Neural cell (in vitro differentiated cells): ENCODE data around the gene C14orf180. TPM values are rescaled to one million over a fixed set of nuclear protein-coding genes. Genes with fewer than 3 reads are reported as not detected.

Experiments
- H2AFZ ChIP-seq: fragments of 200-600, 300-800 bp; sonication (generic), shearing (Covaris generic); 2 replicates; pipeline ENCODE4 v1.6.0; 2014; ENCODE audit warnings: low read depth, mild to moderate bottlenecking, antibody characterized with exemption, low read length, moderate library complexity
- H3F3A ChIP-seq: fragments of 200-600 bp; shearing (Covaris generic); 2 replicates; pipeline ENCODE4 v1.6.1; 2016; ENCODE audit warnings: mild to moderate bottlenecking, moderate library complexity, mixed read lengths, antibody characterized with exemption, low read length; ENCODE audit not compliant: insufficient read depth, poor library complexity, severe bottlenecking
- H3K27ac ChIP-seq: fragments of 200-600, 300-800 bp; sonication (generic), shearing (Covaris generic); 2 replicates; pipeline ENCODE4 v1.5.1; 2014; ENCODE audit warnings: mild to moderate bottlenecking, low read length, moderate library complexity
- H3K27me3 ChIP-seq: fragments of 300-800, 200-600 bp; sonication (generic), shearing (Covaris generic); 2 replicates; pipeline ENCODE4 v1.6.0; 2014; ENCODE audit warnings: mild to moderate bottlenecking, low read depth, low read length, moderate library complexity; ENCODE audit not compliant: insufficient read depth
- H3K36me3 ChIP-seq: fragments of 300-800, 200-600 bp; sonication (generic), shearing (Covaris generic); 2 replicates; pipeline ENCODE4 v1.5.1; 2014; ENCODE audit warnings: mild to moderate bottlenecking, antibody characterized with exemption, low read length, moderate library complexity; ENCODE audit not compliant: insufficient read depth
- H3K4me2 ChIP-seq: fragments of 300-800, 200-600 bp; sonication (generic), shearing (Covaris generic); 2 replicates; pipeline ENCODE4 v1.6.0; 2014; ENCODE audit warnings: mild to moderate bottlenecking, low read length
- H3K4me3 ChIP-seq: fragments of 300-800, 200-600 bp; sonication (generic), shearing (Covaris generic); 2 replicates; pipeline ENCODE4 v1.5.1; 2014; ENCODE audit warnings: mild to moderate bottlenecking, low read length, moderate library complexity
- H3K79me2 ChIP-seq: fragments of 200-600 bp; shearing (Covaris generic); replicated peaks from 2 replicates; pipeline ENCODE4 v1.6.0; 2014; ENCODE audit warnings: mild to moderate bottlenecking, low read length, moderate library complexity; ENCODE audit not compliant: insufficient read depth
- H3K9ac ChIP-seq: fragments of 300-800, 200-600 bp; sonication (generic), shearing (Covaris generic); 2 replicates; pipeline ENCODE4 v1.6.1; 2016; ENCODE audit warnings: mild to moderate bottlenecking, low read length, mixed read lengths
- H3K9me2 ChIP-seq: fragments of 200-600 bp; shearing (Covaris generic); 2 replicates; pipeline ENCODE4 v1.6.1; 2016; ENCODE audit warnings: mild to moderate bottlenecking, low read length, mixed read lengths; ENCODE audit not compliant: insufficient read depth
- H3K9me3 ChIP-seq: fragments of 200-600, 300-800 bp; sonication (generic), shearing (Covaris generic); 2 replicates; pipeline ENCODE4 v1.6.1; 2016; ENCODE audit warnings: mild to moderate bottlenecking, mixed run types, low read length, moderate library complexity, mixed read lengths
- H4K20me1 ChIP-seq: fragments of 200-600 bp; shearing (Covaris generic); 2 replicates; pipeline ENCODE4 v1.6.1; 2016; ENCODE audit warnings: mild to moderate bottlenecking, mixed run types; ENCODE audit not compliant: insufficient read depth
- RAD21 ChIP-seq: fragments of 450-650 bp; conservative IDR thresholded peaks from 2 replicates; pipeline ENCODE4 v1.6.1; 2014; ENCODE audit warnings: antibody characterized with exemption, mild to moderate bottlenecking, moderate library complexity
- TAF1 ChIP-seq: IDR thresholded peaks from 2 replicates; pipeline ENCODE4 v1.6.1; 2012; ENCODE audit warnings: low read depth
- polyA plus RNA-seq: library from polyadenylated mRNA; depleted of rRNA; stranded (reverse); fragments of >200 nt; gene quantifications from 2 replicates; pipeline ENCODE4 v1.2.3, GENCODE V29; 2014
- TF ChIP-seq, protein P1 (sequence below): IDR thresholded peaks from 2 replicates; pipeline ENCODE4 v1.6.1; 2012; ENCODE audit warnings: borderline replicate concordance
- TF ChIP-seq, protein P2 (sequence below): fragments of 450-650 bp; IDR thresholded peaks from 2 replicates; pipeline ENCODE4 v1.5.1; 2014; ENCODE audit warnings: antibody characterized with exemption, mild to moderate bottlenecking, moderate library complexity; ENCODE audit not compliant: poor library complexity, severe bottlenecking

Gene C14orf180
- polyA plus RNA-seq, 1 donor from 2014 or later: not detected

DNA sequence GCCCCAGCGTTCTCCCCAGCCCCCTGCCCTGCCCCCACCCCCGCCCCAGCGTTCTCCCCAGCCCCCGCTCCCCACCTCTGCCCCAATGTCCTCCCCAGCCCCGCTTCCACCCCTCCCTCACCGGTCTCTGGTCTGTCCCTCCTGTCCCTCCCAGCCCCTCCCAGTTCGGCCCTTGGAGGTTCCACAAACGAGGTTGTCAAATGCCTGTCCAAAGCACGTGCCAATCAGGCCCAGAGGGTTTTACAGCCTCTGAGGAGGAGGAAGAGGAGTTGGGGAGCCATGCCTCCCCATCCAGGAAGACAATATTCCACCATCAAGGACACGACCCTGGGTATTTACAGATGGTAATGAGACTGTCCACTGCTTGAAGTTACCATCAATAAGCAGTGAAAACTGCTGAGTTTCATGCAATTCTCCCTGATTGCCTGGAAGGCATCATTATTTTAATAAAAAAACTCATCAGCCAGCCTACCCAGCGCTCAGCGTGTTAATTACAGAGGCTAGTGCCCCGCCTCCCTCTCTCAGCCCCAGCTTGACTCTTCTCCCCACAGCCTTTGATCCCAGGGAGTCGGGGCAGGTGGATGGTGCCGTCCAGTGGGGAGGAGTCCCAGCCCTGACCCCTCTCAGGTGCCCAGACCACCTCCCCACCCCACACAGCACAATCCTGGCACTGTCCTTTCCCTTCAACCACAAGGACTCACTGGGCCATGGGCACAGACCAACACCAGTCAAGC is 30.6 kb upstream of the C14orf180 start:
- H3K9me2 ChIP-seq: no peaks in the 10 kb centered on the region
- no peak overlapping the region for H2AFZ ChIP-seq
- no peak overlapping the region for H3K4me2 ChIP-seq
- no peak overlapping the region for H3K4me3 ChIP-seq
- no peaks in the 10 kb centered on the region for H4K20me1 ChIP-seq
- no peaks in the 10 kb centered on the region for H3F3A ChIP-seq
- no peaks in the 10 kb centered on the region for H3K79me2 ChIP-seq
- H3K9me3 ChIP-seq: no peaks in the 10 kb centered on the region
- no peaks in the 10 kb centered on the region for H3K27me3 ChIP-seq
- H3K36me3 ChIP-seq: no peaks in the 10 kb centered on the region
- H3K27ac ChIP-seq: no peak overlapping the region
- H3K9ac ChIP-seq: no peak overlapping the region
- TF ChIP-seq, protein P1, sequence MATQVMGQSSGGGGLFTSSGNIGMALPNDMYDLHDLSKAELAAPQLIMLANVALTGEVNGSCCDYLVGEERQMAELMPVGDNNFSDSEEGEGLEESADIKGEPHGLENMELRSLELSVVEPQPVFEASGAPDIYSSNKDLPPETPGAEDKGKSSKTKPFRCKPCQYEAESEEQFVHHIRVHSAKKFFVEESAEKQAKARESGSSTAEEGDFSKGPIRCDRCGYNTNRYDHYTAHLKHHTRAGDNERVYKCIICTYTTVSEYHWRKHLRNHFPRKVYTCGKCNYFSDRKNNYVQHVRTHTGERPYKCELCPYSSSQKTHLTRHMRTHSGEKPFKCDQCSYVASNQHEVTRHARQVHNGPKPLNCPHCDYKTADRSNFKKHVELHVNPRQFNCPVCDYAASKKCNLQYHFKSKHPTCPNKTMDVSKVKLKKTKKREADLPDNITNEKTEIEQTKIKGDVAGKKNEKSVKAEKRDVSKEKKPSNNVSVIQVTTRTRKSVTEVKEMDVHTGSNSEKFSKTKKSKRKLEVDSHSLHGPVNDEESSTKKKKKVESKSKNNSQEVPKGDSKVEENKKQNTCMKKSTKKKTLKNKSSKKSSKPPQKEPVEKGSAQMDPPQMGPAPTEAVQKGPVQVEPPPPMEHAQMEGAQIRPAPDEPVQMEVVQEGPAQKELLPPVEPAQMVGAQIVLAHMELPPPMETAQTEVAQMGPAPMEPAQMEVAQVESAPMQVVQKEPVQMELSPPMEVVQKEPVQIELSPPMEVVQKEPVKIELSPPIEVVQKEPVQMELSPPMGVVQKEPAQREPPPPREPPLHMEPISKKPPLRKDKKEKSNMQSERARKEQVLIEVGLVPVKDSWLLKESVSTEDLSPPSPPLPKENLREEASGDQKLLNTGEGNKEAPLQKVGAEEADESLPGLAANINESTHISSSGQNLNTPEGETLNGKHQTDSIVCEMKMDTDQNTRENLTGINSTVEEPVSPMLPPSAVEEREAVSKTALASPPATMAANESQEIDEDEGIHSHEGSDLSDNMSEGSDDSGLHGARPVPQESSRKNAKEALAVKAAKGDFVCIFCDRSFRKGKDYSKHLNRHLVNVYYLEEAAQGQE: no peak
- TF ChIP-seq TAF1: no peak

DNA sequence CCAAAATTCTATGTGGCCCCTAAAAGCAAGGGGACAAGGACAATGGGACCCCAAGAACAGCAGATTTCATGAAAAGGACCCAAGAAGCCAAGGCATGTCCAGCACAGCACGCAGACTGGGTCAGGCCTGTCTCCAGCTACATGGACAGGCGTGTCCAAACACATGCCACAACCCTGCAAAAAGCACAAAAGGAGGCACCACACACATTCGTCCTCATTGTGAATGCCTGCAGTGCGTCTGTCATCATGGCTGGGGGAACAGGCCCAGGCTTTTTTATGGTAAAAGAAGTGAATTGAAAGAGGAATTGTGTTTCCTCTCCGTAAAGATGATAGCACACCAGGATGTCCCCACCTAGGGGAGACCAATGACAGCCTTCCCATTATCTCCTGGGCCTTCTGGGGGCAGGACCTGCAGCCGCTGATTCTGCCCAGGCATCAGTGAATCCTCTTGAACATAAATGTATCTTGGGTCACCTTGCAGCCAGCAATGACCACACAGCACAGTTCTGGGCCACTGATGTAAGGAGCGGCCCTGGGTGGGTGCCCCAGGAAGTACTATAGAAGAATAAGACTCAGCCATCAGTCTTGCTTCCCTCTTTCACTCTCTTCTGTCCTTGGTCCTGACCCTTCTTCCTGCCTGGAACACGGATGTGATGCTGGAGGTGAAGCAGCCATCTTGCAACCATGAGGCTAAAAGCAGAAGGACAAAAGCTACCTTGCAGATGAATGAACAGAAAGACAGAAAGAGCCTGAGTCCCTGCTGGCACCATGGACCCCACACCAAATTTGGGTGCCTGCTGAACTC is 29.8 kb upstream of the C14orf180 start:
- Histone ChIP-seq H4K20me1 (no peaks in the 10 kb centered on the region), H3K9ac (no peak overlapping the region), H3K9me2 (no peaks in the 10 kb centered on the region), H3K9me3 (no peaks in the 10 kb centered on the region), H3K4me2 (no peak overlapping the region), H3K79me2 (no peaks in the 10 kb centered on the region), H3K36me3 (no peaks in the 10 kb centered on the region), H2AFZ (no peak overlapping the region), H3K27me3 (no peaks in the 10 kb centered on the region), H3K27ac (no peak overlapping the region), H3K4me3 (no peak overlapping the region), H3F3A (no peaks in the 10 kb centered on the region)
- no peak for TF ChIP-seq RAD21

DNA sequence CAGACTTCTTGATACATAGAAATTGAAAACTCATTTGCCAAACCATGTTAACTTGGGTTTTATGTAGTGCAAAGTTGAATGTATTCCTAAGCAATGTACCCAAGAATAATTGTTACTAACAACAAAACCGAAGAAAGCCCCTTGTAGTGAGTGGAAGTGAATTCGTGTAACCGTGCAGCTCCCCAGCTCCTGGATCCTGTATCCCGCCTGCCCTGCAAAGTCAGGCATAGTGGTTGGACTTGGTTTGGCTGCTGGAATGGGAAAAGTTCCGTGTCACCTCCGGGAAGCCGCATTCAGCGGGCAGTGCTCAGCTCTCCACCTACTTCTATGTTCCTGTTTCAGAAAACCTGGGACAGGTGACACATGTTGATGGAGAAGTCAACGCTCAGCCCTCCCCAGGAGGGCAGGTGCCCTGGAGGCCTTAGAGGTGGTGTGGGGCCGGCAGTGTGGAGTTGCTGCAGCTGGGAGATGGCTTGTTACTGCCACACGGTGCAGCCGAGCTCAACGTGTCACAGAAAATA is 29.2 kb upstream of the C14orf180 start:
- H3K27ac ChIP-seq: no peak overlapping the region
- no peak overlapping the region for H3K9ac ChIP-seq
- H4K20me1 ChIP-seq: no peaks in the 10 kb centered on the region
- H3K9me3 ChIP-seq: no peaks in the 10 kb centered on the region
- H3K79me2 ChIP-seq: no peaks in the 10 kb centered on the region
- TF ChIP-seq, protein P2, sequence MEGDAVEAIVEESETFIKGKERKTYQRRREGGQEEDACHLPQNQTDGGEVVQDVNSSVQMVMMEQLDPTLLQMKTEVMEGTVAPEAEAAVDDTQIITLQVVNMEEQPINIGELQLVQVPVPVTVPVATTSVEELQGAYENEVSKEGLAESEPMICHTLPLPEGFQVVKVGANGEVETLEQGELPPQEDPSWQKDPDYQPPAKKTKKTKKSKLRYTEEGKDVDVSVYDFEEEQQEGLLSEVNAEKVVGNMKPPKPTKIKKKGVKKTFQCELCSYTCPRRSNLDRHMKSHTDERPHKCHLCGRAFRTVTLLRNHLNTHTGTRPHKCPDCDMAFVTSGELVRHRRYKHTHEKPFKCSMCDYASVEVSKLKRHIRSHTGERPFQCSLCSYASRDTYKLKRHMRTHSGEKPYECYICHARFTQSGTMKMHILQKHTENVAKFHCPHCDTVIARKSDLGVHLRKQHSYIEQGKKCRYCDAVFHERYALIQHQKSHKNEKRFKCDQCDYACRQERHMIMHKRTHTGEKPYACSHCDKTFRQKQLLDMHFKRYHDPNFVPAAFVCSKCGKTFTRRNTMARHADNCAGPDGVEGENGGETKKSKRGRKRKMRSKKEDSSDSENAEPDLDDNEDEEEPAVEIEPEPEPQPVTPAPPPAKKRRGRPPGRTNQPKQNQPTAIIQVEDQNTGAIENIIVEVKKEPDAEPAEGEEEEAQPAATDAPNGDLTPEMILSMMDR: no peak
- H3K27me3 ChIP-seq: no peaks in the 10 kb centered on the region
- H3K9me2 ChIP-seq: no peaks in the 10 kb centered on the region
- H3K4me2 ChIP-seq: no peak overlapping the region
- H3F3A ChIP-seq: no peaks in the 10 kb centered on the region
- no peak overlapping the region for H3K4me3 ChIP-seq
- H2AFZ ChIP-seq: no peak overlapping the region
- H3K36me3 ChIP-seq: no peaks in the 10 kb centered on the region
